ENCODE data around the gene DNAJC7. TPM values are rescaled to one million over a fixed set of nuclear protein-coding genes. Genes with fewer than 3 reads are reported as not detected.

DNAJC7 gene
- total RNA-seq, 1 donor from 2014 or later, result 92.5 TPM

DNA sequence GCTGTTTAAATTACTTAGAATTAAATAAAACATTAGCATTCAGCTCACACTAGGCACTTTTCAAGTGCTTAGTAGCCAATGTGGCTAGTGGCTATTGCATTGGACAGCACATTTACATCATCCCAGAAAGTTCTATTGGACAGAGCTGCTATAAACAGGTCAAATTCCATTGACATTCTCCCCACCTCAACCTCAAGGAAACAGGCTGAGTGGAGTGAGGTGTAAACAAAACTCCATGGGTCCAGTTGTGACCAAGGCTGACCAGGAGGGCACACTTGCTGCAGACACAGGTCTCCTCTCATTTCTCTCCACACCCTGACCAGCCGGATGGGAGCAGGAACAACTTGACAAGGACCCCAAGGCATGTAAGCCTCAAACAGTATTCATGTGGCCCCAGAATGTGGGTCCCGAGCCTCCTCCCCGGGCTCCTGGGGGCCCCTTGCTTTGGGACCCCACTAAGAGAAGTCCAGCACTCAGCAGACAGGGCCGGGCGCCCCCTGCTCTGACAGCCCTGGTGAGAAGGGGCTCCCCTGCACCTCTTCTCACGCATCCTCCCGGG lies 32.7 kb upstream of the DNAJC7 start:
- Mint-ChIP-seq H3K9me3 (no peaks in the 10 kb centered on the region), H3K27ac (peak overlapping the region; percentile 82), H3K36me3 (no peaks in the 10 kb centered on the region), H3K27me3 (ENCODE audit: insufficient read depth, low read depth) (peaks cover 19% of the 10 kb centered on the region), H3K4me3 (peak overlapping the region; percentile 95), H3K4me1 (peaks cover 32% of the 10 kb centered on the region)
- Histone ChIP-seq H3K4me3 (peak overlapping the region; percentile 82), H3K36me3 (no peaks in the 10 kb centered on the region), H3F3A (ENCODE audit: low read depth) (peaks cover 27% of the 10 kb centered on the region), H3K9me3 (ENCODE audit: low read depth) (no peaks in the 10 kb centered on the region), H3K4me1 (peaks cover 26% of the 10 kb centered on the region), H3K79me2 (ENCODE audit: low read depth) (no peaks in the 10 kb centered on the region), H3K9ac (peak overlapping the region; percentile 39), H2AFZ (replicated peaks) (peak overlapping the region; percentile 98), H3K27me3 (peaks cover 25% of the 10 kb centered on the region), H3K4me2 (peak overlapping the region; percentile 97), H3K27ac (no peak overlapping the region), H4K20me1 (ENCODE audit: low read depth) (no peaks in the 10 kb centered on the region)
- TF ChIP-seq EZH2phosphoT487 (IDR thresholded peaks at IDR 0.05), result no peak
- TF ChIP-seq EZH2 (IDR thresholded peaks at IDR 0.05), result no peak
- TF ChIP-seq, protein P1, sequence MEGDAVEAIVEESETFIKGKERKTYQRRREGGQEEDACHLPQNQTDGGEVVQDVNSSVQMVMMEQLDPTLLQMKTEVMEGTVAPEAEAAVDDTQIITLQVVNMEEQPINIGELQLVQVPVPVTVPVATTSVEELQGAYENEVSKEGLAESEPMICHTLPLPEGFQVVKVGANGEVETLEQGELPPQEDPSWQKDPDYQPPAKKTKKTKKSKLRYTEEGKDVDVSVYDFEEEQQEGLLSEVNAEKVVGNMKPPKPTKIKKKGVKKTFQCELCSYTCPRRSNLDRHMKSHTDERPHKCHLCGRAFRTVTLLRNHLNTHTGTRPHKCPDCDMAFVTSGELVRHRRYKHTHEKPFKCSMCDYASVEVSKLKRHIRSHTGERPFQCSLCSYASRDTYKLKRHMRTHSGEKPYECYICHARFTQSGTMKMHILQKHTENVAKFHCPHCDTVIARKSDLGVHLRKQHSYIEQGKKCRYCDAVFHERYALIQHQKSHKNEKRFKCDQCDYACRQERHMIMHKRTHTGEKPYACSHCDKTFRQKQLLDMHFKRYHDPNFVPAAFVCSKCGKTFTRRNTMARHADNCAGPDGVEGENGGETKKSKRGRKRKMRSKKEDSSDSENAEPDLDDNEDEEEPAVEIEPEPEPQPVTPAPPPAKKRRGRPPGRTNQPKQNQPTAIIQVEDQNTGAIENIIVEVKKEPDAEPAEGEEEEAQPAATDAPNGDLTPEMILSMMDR (IDR thresholded peaks at IDR 0.05), result no peak
- DNase-seq (ENCODE audit: low spot score), result no peak

DNA sequence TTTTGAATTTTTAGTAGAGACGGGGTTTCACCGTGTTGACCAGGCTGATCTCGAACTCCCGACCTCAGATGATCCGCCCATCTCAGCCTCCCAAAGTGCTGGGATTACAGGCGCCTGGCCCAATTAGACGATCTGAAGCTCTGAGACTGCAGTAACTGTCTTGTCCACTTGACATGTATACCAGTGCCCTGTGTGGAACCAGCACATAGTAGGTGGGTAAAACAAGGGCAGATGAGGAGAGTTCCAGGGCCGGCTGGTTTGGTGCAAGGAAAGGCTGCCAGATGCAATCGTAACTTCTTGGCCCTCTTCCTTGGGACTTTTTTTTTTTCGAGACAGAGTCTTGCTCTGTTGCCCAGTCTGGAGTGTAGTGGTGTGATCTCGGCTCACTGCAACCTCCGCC lies 30.1 kb upstream of the DNAJC7 start:
- Histone ChIP-seq H3K9ac (no peak overlapping the region), H2AFZ (replicated peaks) (no peak overlapping the region), H3K9me3 (ENCODE audit: low read depth) (no peaks in the 10 kb centered on the region), H3K27me3 (peaks cover 13% of the 10 kb centered on the region), H3K27ac (no peak overlapping the region), H3K4me3 (no peak overlapping the region), H3F3A (ENCODE audit: low read depth) (peaks cover 19% of the 10 kb centered on the region), H3K79me2 (ENCODE audit: low read depth) (no peaks in the 10 kb centered on the region), H3K4me1 (peaks cover 12% of the 10 kb centered on the region), H3K4me2 (no peak overlapping the region), H4K20me1 (ENCODE audit: low read depth) (no peaks in the 10 kb centered on the region), H3K36me3 (no peaks in the 10 kb centered on the region)
- H3K27ac Mint-ChIP-seq, result no peak overlapping the region
- TF ChIP-seq, protein P1 (IDR thresholded peaks at IDR 0.05), result no peak
- TF ChIP-seq EZH2 (IDR thresholded peaks at IDR 0.05) (no peak), EZH2phosphoT487 (IDR thresholded peaks at IDR 0.05) (no peak)
- no peak overlapping the region for H3K4me3 Mint-ChIP-seq
- peaks cover 15% of the 10 kb centered on the region for H3K27me3 Mint-ChIP-seq (ENCODE audit: insufficient read depth, low read depth)
- DNase-seq (ENCODE audit: low spot score), result no peak
- H3K36me3 Mint-ChIP-seq, result no peaks in the 10 kb centered on the region
- peaks cover 16% of the 10 kb centered on the region for H3K4me1 Mint-ChIP-seq
- no peaks in the 10 kb centered on the region for H3K9me3 Mint-ChIP-seq

DNA sequence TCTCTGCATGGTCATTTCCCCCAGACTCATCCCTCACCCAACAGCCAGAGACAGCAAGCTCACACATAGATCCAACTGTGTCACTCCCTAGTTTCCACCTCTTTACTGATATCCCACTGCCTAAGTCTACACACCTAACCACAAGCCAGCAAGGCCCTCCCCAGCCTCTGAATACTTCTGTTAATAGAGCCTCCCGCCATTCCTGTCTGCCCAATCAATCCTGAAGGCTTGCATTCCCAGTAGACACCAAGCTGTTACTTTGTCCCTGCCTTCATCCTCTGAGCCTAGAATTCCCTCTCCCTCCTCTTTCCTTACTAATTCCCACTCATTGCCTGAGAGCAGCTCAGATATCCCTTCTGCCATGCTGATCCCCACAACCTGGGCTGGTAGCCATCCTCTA lies 28.5 kb upstream of the DNAJC7 start:
- peaks cover 5% of the 10 kb centered on the region for H3K27me3 Mint-ChIP-seq (ENCODE audit: insufficient read depth, low read depth)
- H2AFZ ChIP-seq (replicated peaks), result no peak overlapping the region
- peaks cover 1% of the 10 kb centered on the region for H3K27me3 ChIP-seq
- H3K9me3 ChIP-seq (ENCODE audit: low read depth), result no peaks in the 10 kb centered on the region
- H4K20me1 ChIP-seq (ENCODE audit: low read depth), result no peaks in the 10 kb centered on the region
- no peak overlapping the region for H3K4me3 Mint-ChIP-seq
- H3K36me3 Mint-ChIP-seq, result no peaks in the 10 kb centered on the region
- H3K79me2 ChIP-seq (ENCODE audit: low read depth), result no peaks in the 10 kb centered on the region
- peak; percentile 55 for DNase-seq (ENCODE audit: low spot score)
- H3K36me3 ChIP-seq, result no peaks in the 10 kb centered on the region
- peak overlapping the region; percentile 36 for H3K27ac Mint-ChIP-seq
- no peaks in the 10 kb centered on the region for H3K9me3 Mint-ChIP-seq
- H3K9ac ChIP-seq, result no peak overlapping the region
- H3K4me1 Mint-ChIP-seq, result peaks cover 10% of the 10 kb centered on the region
- peaks cover 9% of the 10 kb centered on the region for H3K4me1 ChIP-seq
- H3K4me2 ChIP-seq, result peak overlapping the region; percentile 24
- H3K27ac ChIP-seq, result peak overlapping the region; percentile 46
- TF ChIP-seq, protein P1 (IDR thresholded peaks at IDR 0.05), result no peak
- TF ChIP-seq EZH2phosphoT487 (IDR thresholded peaks at IDR 0.05), result no peak
- no peak for TF ChIP-seq EZH2 (IDR thresholded peaks at IDR 0.05)
- H3F3A ChIP-seq (ENCODE audit: low read depth), result peaks cover 12% of the 10 kb centered on the region
- H3K4me3 ChIP-seq, result no peak overlapping the region

Measured in neural progenitor cell (in vitro differentiated cells).